GM12891 (cell line): ENCODE measurements around the gene HLTF.

Source experiments
- DNase-seq: peaks from one replicate; pipeline ENCODE4 v3.0.0; 2011; ENCODE audit warnings: low spot score; ENCODE audit not compliant: insufficient read length
- FAIRE-seq: peaks from 2 replicates; lab custom pipeline; 2011; peaks lifted over from hg19 to GRCh38; lab: Jason Lieb, UNC
- PAX5 ChIP-seq: IDR thresholded peaks from 2 replicates; pipeline ENCODE4 v1.6.1; 2011; ENCODE audit warnings: low read length, moderate library complexity, mild to moderate bottlenecking; ENCODE audit not compliant: insufficient read depth, severe bottlenecking
- POLR2A ChIP-seq: IDR thresholded peaks from 2 replicates; pipeline ENCODE4 v1.6.1; 2011; ENCODE audit warnings: low read depth, low read length, control low read depth
- POLR2AphosphoS5 ChIP-seq: IDR thresholded peaks from 2 replicates; pipeline ENCODE4 v1.6.1; 2011; ENCODE audit warnings: low read depth, low read length, control low read depth
- POU2F2 ChIP-seq: IDR thresholded peaks from 2 replicates; pipeline ENCODE4 v1.6.1; 2011; ENCODE audit warnings: low read depth, mild to moderate bottlenecking, control low read depth, low read length, moderate library complexity
- SPI1 ChIP-seq: IDR thresholded peaks from 2 replicates; pipeline ENCODE4 v1.6.1; 2011; ENCODE audit warnings: low read depth, low read length, control low read depth
- TAF1 ChIP-seq: IDR thresholded peaks from 2 replicates; pipeline ENCODE4 v1.6.1; 2011; ENCODE audit warnings: low read depth, low read length, control low read depth

HLTF gene

DNA sequence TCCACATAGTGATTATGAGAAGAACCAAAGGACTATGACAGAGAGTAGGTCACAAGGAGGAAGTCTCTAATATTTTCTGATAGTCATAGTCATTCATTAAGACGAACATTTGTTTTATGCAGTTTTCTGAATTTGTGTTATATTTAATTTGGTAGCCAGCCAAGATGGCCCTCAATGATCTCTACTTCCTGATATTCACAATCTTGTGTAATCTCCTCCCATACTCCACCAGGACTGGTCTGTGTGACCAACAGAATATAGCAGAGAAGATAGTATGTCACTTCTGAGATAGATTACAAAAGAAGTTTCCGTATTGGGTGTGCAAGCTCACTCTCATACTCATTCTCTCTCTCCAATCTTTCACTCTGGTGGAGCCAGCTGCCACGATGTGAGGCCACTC lies 30.8 kb downstream of the HLTF start:
- peak; percentile 57 for FAIRE-seq
- DNase-seq: no peak
- TF ChIP-seq POLR2A (no peak), POU2F2 (no peak), TAF1 (no peak), POLR2AphosphoS5 (no peak), PAX5 (no peak)

DNA sequence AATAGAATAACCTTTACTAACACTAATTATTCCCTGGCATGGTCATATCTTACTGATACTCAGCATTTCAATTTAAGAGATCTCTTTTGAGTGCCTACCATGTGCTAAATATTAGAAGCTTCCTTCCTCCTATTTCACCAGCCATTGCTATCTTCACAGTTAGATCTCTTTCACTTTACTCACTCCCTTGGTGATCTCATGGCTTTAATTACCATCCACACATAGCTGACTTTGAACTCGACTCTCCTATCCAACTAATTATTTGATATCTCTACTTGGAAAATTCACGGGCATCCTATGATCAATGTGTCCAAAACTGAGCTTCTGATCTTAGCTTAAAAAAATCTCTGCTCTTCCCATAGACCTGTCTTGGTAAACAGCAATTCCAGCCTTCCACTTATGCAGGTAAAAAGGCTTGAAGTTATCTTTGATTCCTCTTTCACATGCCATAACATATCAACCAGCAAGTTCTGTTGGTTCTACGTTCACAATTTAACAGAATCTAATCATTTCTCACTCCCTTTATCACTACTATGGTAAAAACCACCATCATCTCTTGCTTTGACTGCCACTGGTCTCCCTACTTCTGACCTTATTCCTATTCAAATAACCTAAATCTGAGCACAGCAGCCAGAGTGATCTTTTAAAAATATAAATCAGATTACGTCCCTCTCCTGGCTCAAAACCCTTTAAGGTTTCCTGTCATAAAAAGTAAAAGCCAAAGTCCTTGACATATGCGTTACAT lies 41.8 kb downstream of the HLTF start:
- peak; percentile 41 for FAIRE-seq
- DNase-seq: no peak

DNA sequence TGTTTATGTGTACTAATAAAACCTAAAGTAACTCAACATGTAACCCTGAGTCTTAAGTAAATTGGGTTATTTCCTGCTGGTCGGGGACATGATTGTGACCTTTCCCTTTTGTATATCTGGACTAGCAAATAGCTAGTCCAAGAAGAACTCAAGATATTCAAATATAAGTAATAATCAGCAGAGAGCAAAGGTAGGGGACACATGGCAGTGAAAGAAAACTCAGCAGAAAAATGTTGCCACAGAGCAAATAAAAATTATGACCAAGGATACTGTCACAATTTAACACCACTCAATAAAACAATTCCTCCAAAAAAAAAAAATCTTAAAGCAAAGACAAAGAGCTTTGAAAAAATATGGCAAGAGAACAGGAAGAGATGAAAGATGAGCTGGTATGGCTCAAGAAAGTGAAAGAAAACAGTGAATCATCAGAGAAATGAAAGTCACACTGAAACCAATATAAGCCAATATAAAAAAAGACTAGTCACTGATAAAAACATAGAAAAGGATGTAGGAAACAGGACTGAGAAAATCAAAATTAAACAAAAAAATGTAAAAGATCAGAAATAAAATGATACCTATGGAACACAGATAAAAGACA lies 43.4 kb downstream of the HLTF start:
- no peak for TF ChIP-seq PAX5
- TF ChIP-seq POLR2AphosphoS5: no peak
- no peak for TF ChIP-seq POLR2A
- no peak for TF ChIP-seq SPI1
- no peak for TF ChIP-seq TAF1
- no peak for TF ChIP-seq POU2F2
- DNase-seq: no peak
- FAIRE-seq: peak; percentile 56

More for the DNA sequence above, 41.8 kb downstream of the HLTF start:
- TF ChIP-seq POLR2A (no peak), POLR2AphosphoS5 (no peak), PAX5 (no peak), SPI1 (no peak), TAF1 (no peak), POU2F2 (no peak)

DNA sequence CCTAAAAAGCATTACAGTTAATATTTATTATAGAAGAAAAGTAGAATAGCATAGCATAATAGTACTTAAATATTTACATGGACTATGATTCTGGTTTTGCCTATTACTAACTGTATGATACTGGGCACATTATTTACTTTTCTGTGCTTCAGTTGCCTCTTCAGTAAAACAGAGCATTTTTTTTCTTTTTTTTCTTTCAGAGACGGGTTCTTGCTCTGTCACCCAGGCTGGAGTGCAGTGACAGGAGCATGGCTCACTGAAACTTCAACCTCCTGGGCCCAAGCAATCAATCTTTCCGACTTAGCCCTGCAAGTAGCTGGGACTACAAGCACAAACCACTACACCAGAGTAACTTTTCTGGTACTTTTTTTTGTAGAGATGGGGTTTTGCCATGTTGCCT lies 48.0 kb downstream of the HLTF start:
- DNase-seq (no peak), FAIRE-seq (no peak)
- no peak for TF ChIP-seq TAF1
- no peak for TF ChIP-seq SPI1
- no peak for TF ChIP-seq POU2F2
- TF ChIP-seq POLR2A: no peak

DNA sequence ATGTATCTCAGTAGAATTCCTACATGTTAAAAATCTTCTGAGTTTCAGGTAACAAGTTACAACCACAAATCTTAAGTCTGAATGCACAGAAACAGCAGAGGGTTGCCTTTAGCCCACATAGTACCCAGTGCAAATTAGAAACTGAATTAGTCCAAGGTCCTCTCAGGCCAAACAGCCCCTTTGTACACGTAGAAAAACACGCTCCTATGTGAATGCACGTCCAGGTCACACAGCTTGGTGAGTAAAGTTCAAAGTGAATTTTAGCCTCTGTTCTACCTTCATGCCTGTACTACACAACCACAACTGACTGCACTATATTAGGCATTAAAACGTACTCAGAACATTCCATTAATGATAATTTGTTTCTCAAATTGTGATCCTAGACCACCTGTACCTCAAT lies 48.6 kb downstream of the HLTF start:
- DNase-seq: no peak
- no peak for TF ChIP-seq TAF1
- TF ChIP-seq POLR2A: no peak
- no peak for TF ChIP-seq POU2F2
- no peak for TF ChIP-seq SPI1
- TF ChIP-seq POLR2AphosphoS5: no peak
- TF ChIP-seq PAX5: no peak
- peak; percentile 47 for FAIRE-seq

DNA sequence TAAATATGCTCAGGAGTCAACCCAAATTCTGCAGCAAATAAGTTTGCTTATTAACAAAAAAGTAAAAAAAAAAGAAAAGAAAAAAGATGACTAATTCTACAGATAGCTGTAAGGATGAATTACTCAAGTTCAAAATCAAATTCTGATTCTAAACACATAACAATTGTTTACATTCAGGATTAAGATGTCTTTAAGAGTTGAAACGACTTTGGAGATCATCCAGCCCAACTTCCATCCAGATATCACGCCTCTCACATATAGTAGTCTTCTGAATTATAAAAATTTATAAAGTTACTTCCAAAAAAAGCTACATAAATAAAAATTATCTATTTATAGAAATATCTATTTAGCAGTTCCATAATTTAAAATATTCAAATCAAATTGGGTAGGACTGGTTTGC lies 55.2 kb downstream of the HLTF start:
- FAIRE-seq (no peak), DNase-seq (no peak)
- TF ChIP-seq POLR2A (no peak), POLR2AphosphoS5 (no peak), SPI1 (no peak), POU2F2 (no peak), PAX5 (no peak), TAF1 (no peak)

DNA sequence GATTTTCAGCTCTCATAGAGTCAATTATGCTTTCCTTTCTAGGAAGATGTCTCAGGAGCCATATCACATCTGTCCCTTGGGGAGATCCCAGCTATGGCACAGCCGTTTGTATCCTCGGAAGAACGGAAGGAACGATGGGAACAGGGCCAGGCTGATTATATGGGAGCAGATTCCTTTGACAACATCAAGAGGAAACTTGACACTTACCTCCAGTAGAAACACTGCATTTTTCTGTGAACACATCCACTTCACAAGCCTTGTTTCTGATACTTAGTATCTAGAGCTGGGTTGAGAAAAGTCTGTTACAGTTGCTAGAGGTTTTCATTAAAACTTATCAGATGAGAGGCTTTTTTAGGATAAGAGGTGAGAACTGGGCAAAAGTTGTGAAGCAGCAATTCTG lies 59.6 kb downstream of the HLTF start:
- no peak for DNase-seq
- TF ChIP-seq POLR2A: no peak
- no peak for TF ChIP-seq POLR2AphosphoS5
- TF ChIP-seq PAX5: no peak
- TF ChIP-seq SPI1: no peak
- no peak for TF ChIP-seq POU2F2
- no peak for TF ChIP-seq TAF1
- no peak for FAIRE-seq

DNA sequence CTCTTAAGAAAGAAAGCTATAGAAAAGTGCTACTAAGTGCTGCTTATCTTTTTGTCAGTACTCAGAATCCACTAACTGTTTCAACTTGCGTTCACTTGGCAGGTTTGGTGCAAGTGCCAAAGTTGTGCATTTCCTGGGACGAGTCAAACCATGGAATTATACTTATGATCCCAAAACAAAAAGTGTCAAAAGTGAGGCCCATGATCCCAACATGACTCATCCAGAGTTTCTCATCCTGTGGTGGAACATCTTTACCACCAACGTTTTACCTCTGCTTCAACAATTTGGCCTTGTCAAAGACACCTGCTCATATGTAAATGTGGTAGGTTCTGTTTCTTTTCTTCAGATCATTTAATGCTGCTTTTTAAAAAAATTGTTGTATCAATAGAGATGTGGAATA lies 62.4 kb downstream of the HLTF start:
- DNase-seq (no peak), FAIRE-seq (no peak)
- TF ChIP-seq SPI1: no peak
- no peak for TF ChIP-seq POLR2AphosphoS5
- no peak for TF ChIP-seq POU2F2
- no peak for TF ChIP-seq POLR2A
- no peak for TF ChIP-seq TAF1
- no peak for TF ChIP-seq PAX5

DNA sequence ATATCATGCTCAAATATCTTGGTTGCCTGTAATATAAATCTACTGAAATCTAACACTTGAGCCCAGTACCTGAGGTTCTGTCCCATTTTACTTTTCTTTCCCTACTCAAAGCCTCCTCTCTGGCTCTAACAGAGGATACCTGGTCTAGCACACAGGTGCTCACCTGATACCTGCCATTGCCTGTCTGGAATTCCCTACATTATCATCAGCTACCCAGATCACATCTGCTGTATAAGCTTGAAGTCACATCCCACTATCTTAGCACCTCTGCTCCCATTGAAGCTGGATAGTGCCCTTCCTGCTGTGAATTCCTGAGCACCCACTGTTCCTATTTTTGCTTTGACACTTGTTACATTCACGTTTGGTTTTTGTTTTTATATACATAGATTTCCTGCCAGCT lies 64.5 kb downstream of the HLTF start:
- FAIRE-seq: no peak
- no peak for TF ChIP-seq POLR2A
- TF ChIP-seq TAF1: no peak
- TF ChIP-seq POLR2AphosphoS5: no peak
- TF ChIP-seq POU2F2: no peak
- TF ChIP-seq SPI1: no peak
- TF ChIP-seq PAX5: no peak
- DNase-seq: no peak
